HG02840 (cell line): Measurements from ENCODE around the gene HNRNPUL2.
"Not testable (repeated sequence)": the region's sequence is repeated elsewhere in the genome, so short reads cannot be mapped to it uniquely, and the experiment has no call there.

Experiments used
- ATAC-seq: cut with Tn5 transposase; IDR thresholded peaks from one replicate; pipeline ENCODE4 v1.9.1; 2021; ENCODE audit warnings: mild to moderate bottlenecking, moderate library complexity, moderate number of reproducible peaks; ENCODE audit not compliant: unreplicated experiment, low FRiP score

Gene HNRNPUL2

GRCh38 chr11:62727165-62727871, at the start of gene HNRNPUL2:
Gene HNRNPUL2 (minus strand): TSS chr11:62727457. CDS start chr11:62727156, 301 bp downstream.
- ATAC-seq, result peak; percentile 64

GRCh38 chr11:62775646-62776045, 48.4 kb upstream of the HNRNPUL2 start:
- ATAC-seq, result no peak

- no peak for ATAC-seq
Observed at GRCh38 chr11:62774407-62774806, 47.1 kb upstream of the HNRNPUL2 start.

GRCh38 chr11:62771144-62772021, 44.1 kb upstream of the HNRNPUL2 start, which contains the start of gene TAF6L:
Gene TAF6L (plus strand): TSS chr11:62771396. CDS start chr11:62775784, 4,388 bp downstream.
- peak; percentile 84 for ATAC-seq

GRCh38 chr11:62770778-62771143, 43.5 kb upstream of the HNRNPUL2 start:
- ATAC-seq, result peak; percentile 1

GRCh38 chr11:62760867-62761227, 33.6 kb upstream of the HNRNPUL2 start:
- ATAC-seq, result not testable (repeated sequence)

- no peak for ATAC-seq
Observed at GRCh38 chr11:62757846-62758788, 30.9 kb upstream of the HNRNPUL2 start.

GRCh38 chr11:62755086-62755615, 27.9 kb upstream of the HNRNPUL2 start:
- no peak for ATAC-seq

- peak; percentile 95 for ATAC-seq
Observed at GRCh38 chr11:62753736-62754603, 26.7 kb upstream of the HNRNPUL2 start, which contains the start of gene ZBTB3. Gene ZBTB3 (minus strand): TSS chr11:62754160. CDS start chr11:62753664, 496 bp downstream.

GRCh38 chr11:62752994-62753735, 25.9 kb upstream of the HNRNPUL2 start:
- no peak for ATAC-seq

GRCh38 chr11:62752177-62752785, 25.0 kb upstream of the HNRNPUL2 start:
- ATAC-seq, result no peak

- not testable (repeated sequence) for ATAC-seq
Observed at GRCh38 chr11:62749931-62750330, 22.7 kb upstream of the HNRNPUL2 start.

- ATAC-seq, result no peak
Observed at GRCh38 chr11:62747475-62748160, 20.4 kb upstream of the HNRNPUL2 start.

GRCh38 chr11:62737196-62737595, 9.9 kb upstream of the HNRNPUL2 start:
- ATAC-seq, result no peak

GRCh38 chr11:62732830-62733229, 5.6 kb upstream of the HNRNPUL2 start:
- no peak for ATAC-seq

GRCh38 chr11:62730076-62730475, 2.8 kb upstream of the HNRNPUL2 start:
- ATAC-seq, result not testable (repeated sequence)

GRCh38 chr11:62728171-62728988, 1.1 kb upstream of the HNRNPUL2 start, which contains the start of gene TTC9C:
Gene TTC9C (plus strand): TSS chr11:62728486. CDS start chr11:62728849, 363 bp downstream.
- ATAC-seq, result peak; percentile 15
